HepG2 (cell line): ENCODE data around the gene EPB41L2. TPM values are rescaled to one million over a fixed set of nuclear protein-coding genes. Genes with fewer than 3 reads are reported as not detected.

Experiments
- ATF1 ChIP-seq: IDR thresholded peaks from 2 replicates; pipeline ENCODE4 v1.6.1; 2016; ENCODE audit warnings: mild to moderate bottlenecking, control low read depth
- CHD4 ChIP-seq: fragments of 200-600 bp; sonication (generic); IDR thresholded peaks from 2 replicates; pipeline ENCODE4 v1.7.0; 2017; ENCODE audit warnings: mild to moderate bottlenecking, low read length, borderline replicate concordance
- ELF3 ChIP-seq: IDR thresholded peaks from 2 replicates; pipeline ENCODE4 v1.6.1; 2016; ENCODE audit warnings: missing genetic modification reagents, missing compliant biosample characterization
- FOXP4 ChIP-seq: sonication (generic); formaldehyde crosslinking; IDR thresholded peaks from 2 replicates; pipeline ENCODE4 v1.4.0; 2020; ENCODE audit warnings: missing genetic modification reagents
- GTF2F1 ChIP-seq: fragments of 150-350 bp; IDR thresholded peaks from 2 replicates; pipeline ENCODE4 v1.6.1; 2014; ENCODE audit warnings: low read length
- HDAC1 ChIP-seq: sonication (generic); formaldehyde crosslinking; IDR thresholded peaks from 2 replicates; pipeline ENCODE4 v1.5.1; 2020; ENCODE audit warnings: mild to moderate bottlenecking, missing genetic modification reagents
- ISX ChIP-seq: sonication (generic); formaldehyde crosslinking; conservative IDR thresholded peaks from 2 replicates; pipeline ENCODE4 v1.5.0; 2020; ENCODE audit warnings: missing genetic modification reagents
- KLF16 ChIP-seq, 2 experiments: sonication (generic) in 1 of 2; formaldehyde crosslinking in 1 of 2; IDR thresholded peaks; 2 replicates each; pipeline versions ENCODE4 v1.6.1 to v1.8.0; 2016 to 2023; ENCODE audit warnings: missing genetic modification reagents in 2 of 2, missing compliant biosample characterization in 1 of 2
- KMT2A ChIP-seq: sonication (generic); formaldehyde crosslinking; IDR thresholded peaks from 2 replicates; pipeline ENCODE4 v1.4.0; 2020; ENCODE audit warnings: missing genetic modification reagents
- PCBP2 ChIP-seq: fragments of 200-400 bp; formaldehyde crosslinking; optimal IDR thresholded peaks from 2 replicates; pipeline ENCODE3; 2018; ENCODE audit warnings: low read length, low read depth; ENCODE audit not compliant: poor library complexity, severe bottlenecking
- PRMT3 ChIP-seq: sonication (generic); formaldehyde crosslinking; IDR thresholded peaks from 2 replicates; pipeline ENCODE4 v1.8.1; 2022; ENCODE audit warnings: low read depth, mild to moderate bottlenecking, moderate library complexity, missing genetic modification reagents, borderline replicate concordance
- RBM22 ChIP-seq: fragments of 200-400 bp; formaldehyde crosslinking; optimal IDR thresholded peaks from 2 replicates; pipeline ENCODE3; 2017; ENCODE audit warnings: mild to moderate bottlenecking, low read length, moderate library complexity
- TGIF2 ChIP-seq: IDR thresholded peaks from 2 replicates; pipeline ENCODE4 v1.6.1; 2016; ENCODE audit warnings: control low read depth, missing compliant biosample characterization
- ZBTB1 ChIP-seq: sonication (generic); formaldehyde crosslinking; IDR thresholded peaks from 2 replicates; pipeline ENCODE4 v1.4.0; 2020; ENCODE audit warnings: missing genetic modification reagents, borderline replicate concordance
- ZBTB34 ChIP-seq: sonication (generic); formaldehyde crosslinking; IDR thresholded peaks from 2 replicates; pipeline ENCODE4 v1.8.0; 2022; ENCODE audit warnings: mild to moderate bottlenecking, missing genetic modification reagents
- ZNF121 ChIP-seq: sonication (generic); formaldehyde crosslinking; IDR thresholded peaks from 2 replicates; pipeline ENCODE4 v1.5.0; 2020; ENCODE audit warnings: mild to moderate bottlenecking, missing genetic modification reagents
- ZNF136 ChIP-seq: sonication (generic); formaldehyde crosslinking; IDR thresholded peaks from 2 replicates; pipeline ENCODE4 v1.8.1; 2022; ENCODE audit warnings: low read depth, mild to moderate bottlenecking, moderate library complexity, missing genetic modification reagents
- ZNF143 ChIP-seq: sonication (generic); formaldehyde crosslinking; IDR thresholded peaks from 2 replicates; pipeline ENCODE4 v1.4.0; 2020; ENCODE audit warnings: missing genetic modification reagents
- ZNF770 ChIP-seq: sonication (generic); formaldehyde crosslinking; IDR thresholded peaks from 2 replicates; pipeline ENCODE4 v1.5.0; 2020; ENCODE audit warnings: mild to moderate bottlenecking, missing genetic modification reagents
- ZNF775 ChIP-seq: sonication (generic); formaldehyde crosslinking; IDR thresholded peaks from 2 replicates; pipeline ENCODE4 v1.4.0; 2020; ENCODE audit warnings: missing genetic modification reagents, mild to moderate bottlenecking, moderate library complexity, borderline replicate concordance
- polyA plus RNA-seq, 8 experiments: library from polyadenylated mRNA; depleted of rRNA in 3 of 8; stranded (reverse) in 7 of 8; unstranded in 1 of 8; fragments of >200 nt; fragmentation: Illumina TruSeq in 4 of 8; extraction: Trizol in 4 of 8; gene quantifications; 2 replicates each; pipeline versions ENCODE4 v1.2.1 to v1.2.3, GENCODE V29; 2011 to 2016; ENCODE audit warnings: low read depth in 4 of 8, missing spikeins in 1 of 8, mixed read lengths in 1 of 8; ENCODE audit not compliant: insufficient read depth in 1 of 8
- total RNA-seq, 5 experiments: library from RNA; depleted of rRNA; stranded (reverse); fragments of >200 nt; fragmentation: Illumina TruSeq; extraction: Trizol; gene quantifications; 2 replicates each; pipeline ENCODE4 v1.2.3, GENCODE V29; 2016; ENCODE audit warnings: low read depth in 1 of 5
- TF ChIP-seq, protein P1 (sequence below): IDR thresholded peaks from 2 replicates; pipeline ENCODE4 v1.6.1; 2016; ENCODE audit warnings: missing biosample characterization, missing genetic modification reagents, low read depth
- TF ChIP-seq, protein P2 (sequence below): sonication (generic); formaldehyde crosslinking; IDR thresholded peaks from 2 replicates; pipeline ENCODE4 v1.4.0; 2020; ENCODE audit warnings: missing genetic modification reagents

Gene EPB41L2
- total and polyA plus RNA-seq, 2 of the 13 experiments (the other 11 are each of a cell fraction or from before 2014, with no cell fraction given) = 41.7 to 56.4 TPM

GRCh38 chr6:130853555-130854183 is 209.4 kb downstream of the EPB41L2 start (continued):
- TF ChIP-seq, protein P1, sequence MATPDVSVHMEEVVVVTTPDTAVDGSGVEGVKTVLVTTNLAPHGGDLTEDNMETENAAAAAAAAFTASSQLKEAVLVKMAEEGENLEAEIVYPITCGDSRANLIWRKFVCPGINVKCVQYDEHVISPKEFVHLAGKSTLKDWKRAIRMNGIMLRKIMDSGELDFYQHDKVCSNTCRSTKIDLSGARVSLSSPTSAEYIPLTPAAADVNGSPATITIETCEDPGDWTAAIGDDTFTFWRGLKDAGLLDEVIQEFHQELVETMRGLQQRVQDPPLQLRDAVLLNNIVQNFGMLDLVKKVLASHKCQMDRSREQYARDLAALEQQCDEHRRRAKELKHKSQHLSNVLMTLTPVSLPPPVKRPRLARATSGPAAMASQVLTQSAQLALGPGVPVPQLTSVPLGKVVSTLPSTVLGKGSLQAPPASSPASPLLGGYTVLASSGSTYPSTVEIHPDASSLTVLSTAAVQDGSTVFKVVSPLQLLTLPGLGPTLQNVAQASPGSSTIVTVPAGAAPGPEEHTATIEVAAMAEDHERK = no peak
- TF ChIP-seq GTF2F1 (no peak), PCBP2 (no peak), KLF16 (CRISPR knock-in tag; IDR thresholded peaks at IDR 0.05) (no peak), KMT2A (peak; percentile 51), ELF3 (CRISPR knock-in tag) (no peak), ISX (CRISPR knock-in tag) (no peak), ZBTB34 (CRISPR knock-in tag) (peak; percentile 27; the same call in 1 of the 2 replicates), HDAC1 (CRISPR knock-in tag) (peak; percentile 86), ZNF121 (CRISPR knock-in tag) (0 out of 2 replicates have a peak, but pooled peaks have one; percentile 17), ZNF775 (no peak), ZNF143 (CRISPR knock-in tag) (no peak), PRMT3 (CRISPR knock-in tag) (no peak), ZNF770 (CRISPR knock-in tag) (peak; percentile 40; the same call in 1 of the 2 replicates), ZBTB1 (CRISPR knock-in tag) (no peak), CHD4 (no peak), RBM22 (no peak), ATF1 (peak; percentile 61), FOXP4 (CRISPR knock-in tag) (peak; percentile 86), ZNF136 (CRISPR knock-in tag) (no peak), TGIF2 (CRISPR knock-in tag) (0 out of 2 replicates have a peak, but pooled peaks have one; percentile 21)
- TF ChIP-seq, protein P2, sequence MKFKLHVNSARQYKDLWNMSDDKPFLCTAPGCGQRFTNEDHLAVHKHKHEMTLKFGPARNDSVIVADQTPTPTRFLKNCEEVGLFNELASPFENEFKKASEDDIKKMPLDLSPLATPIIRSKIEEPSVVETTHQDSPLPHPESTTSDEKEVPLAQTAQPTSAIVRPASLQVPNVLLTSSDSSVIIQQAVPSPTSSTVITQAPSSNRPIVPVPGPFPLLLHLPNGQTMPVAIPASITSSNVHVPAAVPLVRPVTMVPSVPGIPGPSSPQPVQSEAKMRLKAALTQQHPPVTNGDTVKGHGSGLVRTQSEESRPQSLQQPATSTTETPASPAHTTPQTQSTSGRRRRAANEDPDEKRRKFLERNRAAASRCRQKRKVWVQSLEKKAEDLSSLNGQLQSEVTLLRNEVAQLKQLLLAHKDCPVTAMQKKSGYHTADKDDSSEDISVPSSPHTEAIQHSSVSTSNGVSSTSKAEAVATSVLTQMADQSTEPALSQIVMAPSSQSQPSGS (CRISPR knock-in tag) = peak; percentile 62; the same call in 1 of the 2 replicates
